GM21529 (cell line): ENCODE results near the gene PPFIA4.

Experiments used
- ATAC-seq: cut with Tn5 transposase; IDR thresholded peaks from one replicate; pipeline ENCODE4 v1.9.1; 2021; ENCODE audit not compliant: unreplicated experiment

Gene PPFIA4

DNA sequence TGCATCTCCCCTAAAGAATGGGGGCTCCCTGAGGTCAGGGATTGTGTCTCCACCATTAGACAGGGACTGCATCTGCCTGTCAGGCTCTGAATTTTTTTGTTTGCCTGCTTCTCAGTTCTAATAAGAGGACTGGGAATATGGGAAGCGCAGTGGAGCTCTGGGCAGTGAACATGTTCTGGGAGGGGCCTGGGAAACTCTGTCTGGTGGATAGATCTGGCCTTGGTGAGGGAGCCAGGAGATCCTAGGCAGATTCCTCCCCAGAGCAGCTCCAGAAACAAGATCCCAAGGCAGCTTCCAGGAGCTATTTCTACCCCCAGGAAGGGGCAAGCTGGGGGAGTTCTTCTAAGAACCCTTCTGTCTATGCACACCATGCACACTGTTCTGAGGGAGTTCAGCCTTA, 72.2 kb downstream of the PPFIA4 start:
- no peak for ATAC-seq

DNA sequence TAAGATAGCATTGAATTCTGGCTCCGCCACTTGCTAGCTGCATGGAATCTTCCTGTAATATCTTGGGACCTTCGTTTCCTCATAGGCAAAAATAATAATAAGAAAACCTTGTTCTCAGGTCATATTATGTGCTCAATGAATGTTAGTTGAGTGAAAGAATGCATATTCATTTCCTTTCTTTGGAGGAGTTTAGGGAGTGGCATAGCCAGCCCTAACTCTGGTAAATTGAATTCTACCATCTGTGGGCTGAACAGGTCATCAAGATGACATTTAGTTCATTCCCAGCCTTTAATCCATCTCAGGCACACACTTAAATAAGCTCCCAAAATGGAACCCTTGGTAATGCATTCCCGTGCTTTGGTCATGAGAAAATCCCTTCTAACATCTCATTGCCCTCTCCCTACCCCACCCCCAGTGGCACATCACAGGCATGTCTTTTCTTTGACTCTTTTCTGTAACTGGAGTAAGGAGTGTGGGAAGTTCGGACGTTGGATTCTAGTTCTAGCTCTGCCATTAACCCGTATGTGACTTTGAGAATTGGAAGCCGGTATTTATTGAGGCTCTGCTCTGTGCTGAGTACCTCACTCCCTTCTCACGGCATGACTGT, 72.7 kb downstream of the PPFIA4 start:
- no peak for ATAC-seq

DNA sequence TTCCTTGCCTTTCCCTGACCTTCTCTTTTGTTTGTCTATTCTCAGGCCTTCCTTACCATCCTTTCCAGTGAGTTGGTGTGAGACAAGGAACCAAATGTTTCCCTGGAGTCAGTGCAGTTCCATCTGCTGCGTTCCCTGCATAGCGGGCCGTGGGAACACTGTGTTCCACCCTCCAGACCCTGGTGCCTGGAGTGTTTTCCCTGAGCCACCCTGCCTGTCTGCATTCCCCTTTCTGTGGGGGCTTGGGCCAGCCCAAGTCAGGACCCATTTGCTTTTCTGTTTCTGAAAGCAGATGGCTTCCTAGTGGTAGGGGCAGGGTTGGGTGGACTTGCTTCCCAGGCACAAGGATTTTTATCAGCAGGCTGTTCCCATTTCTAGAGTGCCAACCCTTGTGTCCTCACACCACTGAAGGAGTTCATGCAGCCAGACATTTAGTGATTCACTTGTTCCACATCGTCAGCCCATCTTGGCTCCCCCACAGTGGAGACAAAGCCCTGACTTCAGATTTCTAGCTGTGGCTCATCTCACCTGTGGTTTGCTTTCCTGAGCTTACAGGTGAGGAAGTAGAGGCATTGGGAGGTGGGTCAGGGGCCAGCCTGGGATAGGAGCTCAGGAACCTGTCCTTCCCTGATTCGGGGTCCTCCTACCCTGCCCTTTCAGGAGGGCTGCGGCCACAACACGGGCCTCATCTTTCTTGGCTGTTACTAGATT, 73.7 kb downstream of the PPFIA4 start:
- ATAC-seq: no peak

DNA sequence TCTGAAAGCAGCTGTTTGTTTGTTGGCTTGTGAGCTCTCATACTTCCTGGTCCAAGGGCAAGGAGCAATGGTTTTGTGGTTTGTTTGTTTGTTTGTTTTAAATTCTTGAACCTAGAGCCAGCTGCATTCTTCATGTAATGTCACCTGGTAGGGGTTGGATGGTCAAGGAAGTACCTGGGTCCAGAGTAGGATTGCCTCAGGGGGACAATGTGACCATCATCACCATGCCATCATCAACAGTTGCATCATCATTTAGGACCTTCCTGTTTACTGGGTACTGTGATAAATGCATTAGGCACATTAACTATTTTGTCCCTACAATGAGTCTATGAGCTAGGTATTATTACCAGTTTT, 74.2 kb downstream of the PPFIA4 start:
- no peak for ATAC-seq

DNA sequence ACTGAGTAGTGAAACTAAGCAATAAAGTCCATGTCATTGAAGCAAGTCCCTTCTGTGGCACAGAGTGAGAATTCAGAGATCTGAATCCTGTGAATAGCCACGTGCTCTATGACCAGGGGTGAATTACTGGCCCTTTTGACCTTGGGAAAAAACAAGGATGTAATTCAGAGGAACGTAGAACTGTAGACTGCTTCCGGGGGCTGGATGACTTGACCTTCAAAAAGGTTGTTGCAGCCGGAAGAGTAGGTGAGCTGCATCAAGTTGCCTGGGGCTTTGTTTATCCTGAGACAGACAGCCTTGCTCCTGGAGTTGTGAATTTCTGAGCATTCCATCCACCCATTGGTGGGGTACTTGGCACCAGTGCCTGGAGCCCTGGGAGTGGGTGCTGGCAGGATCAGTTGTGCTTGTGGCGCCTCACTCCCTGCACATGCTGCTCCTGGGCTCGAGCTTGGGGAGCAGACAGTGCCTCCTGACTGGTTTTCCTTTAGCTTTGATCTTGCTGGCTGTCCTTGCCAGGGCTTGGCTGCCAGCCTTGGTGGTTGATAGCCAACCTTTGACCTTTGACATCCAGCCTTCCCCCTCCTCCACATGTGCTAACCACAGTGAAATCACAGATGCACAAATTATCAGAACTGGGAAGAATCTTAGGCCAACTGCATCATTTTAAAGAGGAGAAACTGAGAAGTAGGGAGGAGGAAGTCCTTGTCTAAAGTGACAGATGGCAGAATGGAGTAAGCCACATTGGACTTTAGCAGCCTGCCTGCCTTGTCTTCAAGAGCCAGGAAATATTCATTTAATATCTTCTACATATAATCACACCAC, 75.7 kb downstream of the PPFIA4 start:
- ATAC-seq: no peak

DNA sequence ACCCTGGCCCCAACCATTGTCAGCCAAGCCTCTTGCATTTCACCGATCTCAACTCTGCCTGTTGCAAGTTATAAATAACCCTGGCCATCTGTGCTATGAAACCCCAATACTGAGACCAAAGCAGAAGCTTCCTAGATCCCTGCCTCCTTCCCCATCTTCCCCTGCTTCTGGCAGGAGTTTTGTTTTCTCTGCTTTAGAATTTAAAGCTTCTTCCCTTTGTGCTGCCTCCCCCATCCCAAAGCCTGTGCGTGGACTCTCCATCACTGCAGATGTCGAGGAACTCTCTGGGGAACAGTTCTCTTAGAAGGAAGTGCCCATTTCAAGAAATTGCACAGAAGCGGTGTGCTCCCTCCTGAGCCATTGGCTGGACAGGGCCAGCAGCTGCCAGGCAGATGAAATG, 76.9 kb downstream of the PPFIA4 start:
- no peak for ATAC-seq

DNA sequence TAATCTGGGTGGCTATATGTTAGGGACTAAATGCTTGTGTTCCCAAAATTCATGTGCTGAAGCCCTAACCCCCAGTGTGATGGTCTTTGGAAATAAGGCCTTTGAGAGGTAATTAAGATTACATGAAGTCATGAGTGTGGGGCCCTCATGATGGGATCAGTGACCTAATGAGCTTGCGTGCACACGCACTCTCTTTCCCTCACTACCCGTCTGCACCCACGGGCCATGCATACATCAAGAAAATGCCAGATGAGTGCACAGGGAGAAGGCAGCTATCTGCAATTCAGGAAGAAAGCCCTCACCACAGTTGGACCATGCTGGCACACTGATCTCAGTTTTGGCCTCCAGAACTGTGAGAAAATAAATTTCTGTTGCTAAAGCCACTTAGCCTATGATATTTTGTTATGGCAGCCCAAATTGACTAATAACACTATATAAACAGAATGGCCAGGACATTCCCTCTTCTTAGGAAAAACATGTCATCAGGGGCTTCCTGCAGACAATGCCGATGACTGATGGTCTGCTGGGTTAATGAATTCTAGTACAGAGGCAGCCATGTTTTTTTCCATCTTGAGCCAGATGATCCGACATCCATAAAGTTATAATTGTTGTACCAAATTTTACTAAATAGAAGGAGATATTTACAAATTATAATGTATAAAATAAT, 77.7 kb downstream of the PPFIA4 start:
- no peak for ATAC-seq

DNA sequence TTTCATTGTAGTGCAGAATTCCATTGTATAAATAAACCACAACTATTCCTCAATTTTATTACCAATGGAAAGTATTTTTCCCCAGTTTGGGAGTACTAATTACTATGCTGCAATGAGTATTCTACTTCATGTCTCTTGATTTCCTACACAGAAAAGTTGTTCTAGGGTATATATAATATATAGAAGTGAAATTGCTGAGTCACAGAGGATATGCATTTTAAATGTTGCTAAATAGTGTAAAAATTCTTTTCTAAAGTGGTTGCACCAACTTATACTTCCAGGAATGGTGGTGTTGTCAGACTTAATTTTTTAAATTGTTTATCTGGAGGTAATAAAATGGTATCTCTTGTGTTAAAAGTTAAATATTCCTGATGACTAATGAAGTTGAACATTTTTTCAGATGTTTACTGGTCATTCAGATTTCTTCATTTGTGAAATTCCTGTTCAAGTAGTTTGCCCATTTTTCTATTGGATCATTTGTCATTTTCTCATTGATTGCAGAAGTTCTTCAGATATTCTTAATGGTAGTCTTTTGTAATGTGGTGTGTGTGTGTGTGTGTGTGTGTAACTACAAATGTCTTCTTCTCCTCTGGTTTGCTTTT, 78.6 kb downstream of the PPFIA4 start:
- ATAC-seq: no peak

DNA sequence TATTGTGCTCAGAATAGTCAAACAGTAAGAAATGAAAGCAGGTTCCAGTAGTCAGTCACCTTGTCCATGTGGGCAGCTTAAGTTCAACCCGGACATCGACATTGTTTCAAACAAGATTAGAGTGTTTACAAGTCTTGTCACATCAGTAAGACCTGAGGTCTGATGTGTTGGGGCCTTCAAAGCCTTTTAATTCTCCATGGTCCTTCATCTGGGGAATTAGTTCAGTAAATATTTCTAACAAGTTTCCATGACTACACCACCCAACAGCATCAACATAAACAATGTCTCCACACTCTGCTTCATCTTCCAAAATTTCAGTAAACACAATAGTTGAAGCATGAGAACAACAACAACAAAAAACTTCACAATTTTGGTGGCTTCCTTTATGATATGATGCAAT, 86.2 kb downstream of the PPFIA4 start:
- ATAC-seq: no peak

DNA sequence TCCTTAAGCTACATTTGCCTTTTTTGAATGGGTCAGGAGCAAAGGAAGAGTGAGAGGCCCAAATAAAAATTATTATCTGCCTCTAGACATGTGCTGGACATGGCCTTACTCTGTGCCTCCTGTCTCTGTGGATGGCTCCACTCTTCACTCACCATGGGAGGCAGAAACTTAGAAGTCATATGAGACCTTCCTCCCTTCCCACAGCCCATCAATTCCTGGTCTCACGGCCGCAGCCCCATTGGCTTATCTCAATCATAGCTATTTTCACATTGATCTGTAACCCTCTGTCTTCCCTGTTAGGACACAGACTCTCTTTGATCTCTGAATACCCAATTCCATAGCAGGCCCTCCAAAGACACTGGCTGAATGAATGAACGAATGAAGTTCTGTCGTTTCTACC, 87.0 kb downstream of the PPFIA4 start:
- no peak for ATAC-seq

DNA sequence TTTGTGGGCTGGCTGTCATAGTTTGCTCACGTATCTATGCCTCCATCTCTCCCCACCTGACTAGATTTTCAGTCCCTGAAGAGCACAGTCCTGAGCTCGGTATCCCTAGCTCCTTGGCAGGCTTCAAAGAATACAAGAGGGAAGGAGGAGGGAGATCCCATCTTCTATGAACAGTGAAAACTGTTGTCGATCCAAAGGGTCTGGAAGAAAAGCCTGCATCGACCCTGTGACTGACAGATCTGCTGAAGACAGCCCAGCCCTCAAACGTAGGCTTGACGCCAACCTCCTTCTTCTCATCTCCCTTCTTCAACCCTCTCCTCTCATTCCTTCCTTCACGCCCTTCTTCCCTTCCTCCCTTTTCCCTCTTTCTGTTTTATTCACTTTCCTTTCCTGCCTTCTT, 87.9 kb downstream of the PPFIA4 start:
- ATAC-seq: no peak

DNA sequence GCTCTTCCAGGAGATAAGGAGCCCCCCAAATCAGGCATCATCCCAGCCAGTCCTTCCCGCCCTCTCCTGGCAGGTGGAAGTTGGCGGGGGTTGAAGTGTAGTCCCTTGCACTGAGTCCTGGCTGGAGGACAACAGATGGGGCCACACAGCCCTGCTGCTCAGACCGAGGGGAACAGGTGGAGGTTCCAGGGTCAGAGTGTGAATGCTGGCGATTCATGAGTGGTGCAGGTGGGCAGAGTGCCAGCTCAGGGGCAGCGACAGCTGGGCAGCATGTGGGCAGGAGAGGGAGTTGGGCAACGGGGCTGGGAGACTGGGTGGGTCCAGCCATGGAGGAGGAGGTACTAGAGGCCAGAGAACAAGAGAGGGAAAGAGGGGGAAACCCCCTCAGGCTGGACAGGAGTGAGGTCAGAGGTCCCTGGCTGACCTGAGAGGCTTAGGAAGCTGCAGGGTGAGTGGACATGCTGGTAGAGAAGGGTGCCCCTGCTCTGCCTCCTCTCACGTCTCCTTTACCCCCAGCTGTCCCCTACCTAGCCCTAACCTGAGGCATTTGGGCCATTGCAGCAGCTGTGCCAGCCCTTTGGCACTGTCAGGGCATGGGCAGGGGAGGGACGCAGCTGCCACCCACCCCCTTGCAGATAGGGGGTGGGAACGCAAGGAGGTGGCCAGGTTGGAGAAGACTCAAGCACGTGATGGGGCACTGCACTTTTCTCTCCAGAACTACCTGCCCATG, 90.0 kb downstream of the PPFIA4 start:
- no peak for ATAC-seq

DNA sequence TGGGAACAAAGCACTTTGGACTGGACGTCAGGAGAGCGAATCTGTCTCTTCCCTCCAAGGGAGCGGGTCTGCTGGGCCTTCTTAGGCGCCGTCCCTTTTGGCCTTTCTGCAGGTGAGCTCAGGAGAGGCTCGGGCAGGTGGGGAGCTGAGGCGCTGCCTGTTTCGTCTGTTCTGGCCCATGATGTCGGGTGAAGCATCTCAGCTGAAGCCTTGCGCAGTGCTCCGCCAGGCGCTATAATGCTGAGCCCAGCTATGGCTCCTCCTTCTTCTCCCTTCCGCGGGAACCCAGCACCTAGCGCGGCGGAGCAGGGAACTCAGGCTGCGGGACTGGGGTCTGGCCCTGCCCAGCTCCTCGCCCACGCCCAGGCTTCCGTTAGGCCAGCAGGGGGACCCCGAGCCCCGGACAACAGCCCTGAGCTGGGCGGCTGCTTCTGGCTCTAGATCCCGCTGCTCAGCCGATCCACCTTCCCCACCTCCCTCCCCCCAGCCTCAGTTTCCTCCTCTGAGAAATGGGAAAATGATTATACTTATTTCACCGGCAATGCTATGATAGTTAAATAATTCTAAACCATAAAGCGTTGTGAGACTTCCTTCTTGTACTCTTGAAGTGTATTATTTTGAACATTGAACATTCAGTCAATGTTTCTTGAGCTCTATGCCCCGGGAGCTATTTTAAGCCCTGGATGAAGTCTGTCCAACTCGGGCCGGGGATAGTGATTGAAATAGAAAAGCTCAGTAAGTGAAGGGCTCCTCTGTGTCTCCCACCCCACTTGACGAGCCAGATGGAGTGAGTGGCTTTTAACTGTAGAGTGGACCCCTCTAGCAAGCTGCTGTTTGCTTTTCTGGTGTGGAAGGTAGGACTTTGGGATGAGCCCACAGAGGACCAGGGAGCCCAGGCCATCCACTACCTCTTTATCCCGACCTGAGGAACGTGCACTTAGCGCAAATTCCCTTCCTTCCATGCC, 91.6 kb downstream of the PPFIA4 start:
- ATAC-seq: no peak

DNA sequence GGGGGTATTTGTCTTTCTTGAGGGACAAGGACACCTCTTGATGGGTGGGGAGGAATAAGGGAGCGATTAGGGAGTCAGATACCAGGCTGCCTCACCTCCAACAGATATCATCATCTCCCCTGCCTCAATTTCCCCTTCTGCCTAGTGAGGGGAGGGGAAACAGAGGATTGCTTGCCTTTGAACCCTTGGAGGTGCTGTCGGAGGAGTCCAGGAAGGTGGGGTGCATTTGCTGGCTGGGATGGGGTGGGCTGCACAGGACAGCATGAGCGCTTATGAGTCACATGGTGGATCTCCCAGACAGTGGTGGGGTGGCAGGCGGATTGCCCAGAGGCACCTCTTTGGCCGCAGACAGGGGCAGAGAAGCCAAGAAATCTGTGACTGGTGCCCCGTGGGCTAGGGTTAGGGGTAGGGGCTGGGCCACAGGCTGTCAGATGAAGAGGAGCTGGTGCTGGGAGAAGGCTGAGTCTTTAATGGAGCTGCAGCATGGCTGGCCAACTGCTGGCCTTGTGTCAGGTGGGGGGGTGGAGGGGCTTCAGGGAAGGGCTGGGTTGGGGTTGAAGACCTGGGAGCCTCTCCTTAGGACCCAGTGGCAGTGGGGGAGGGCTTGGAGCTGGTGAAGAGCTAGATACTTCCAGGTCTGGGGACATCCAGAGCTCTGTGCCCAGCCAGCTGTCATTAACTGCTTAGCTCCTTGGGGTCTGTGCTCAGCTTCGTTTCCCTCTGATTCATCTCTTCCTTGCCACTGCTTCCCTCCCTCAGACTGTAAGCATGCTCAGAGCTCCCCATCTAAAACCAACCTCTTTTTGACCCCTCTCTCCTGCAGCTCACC, 94.2 kb downstream of the PPFIA4 start:
- ATAC-seq: no peak

DNA sequence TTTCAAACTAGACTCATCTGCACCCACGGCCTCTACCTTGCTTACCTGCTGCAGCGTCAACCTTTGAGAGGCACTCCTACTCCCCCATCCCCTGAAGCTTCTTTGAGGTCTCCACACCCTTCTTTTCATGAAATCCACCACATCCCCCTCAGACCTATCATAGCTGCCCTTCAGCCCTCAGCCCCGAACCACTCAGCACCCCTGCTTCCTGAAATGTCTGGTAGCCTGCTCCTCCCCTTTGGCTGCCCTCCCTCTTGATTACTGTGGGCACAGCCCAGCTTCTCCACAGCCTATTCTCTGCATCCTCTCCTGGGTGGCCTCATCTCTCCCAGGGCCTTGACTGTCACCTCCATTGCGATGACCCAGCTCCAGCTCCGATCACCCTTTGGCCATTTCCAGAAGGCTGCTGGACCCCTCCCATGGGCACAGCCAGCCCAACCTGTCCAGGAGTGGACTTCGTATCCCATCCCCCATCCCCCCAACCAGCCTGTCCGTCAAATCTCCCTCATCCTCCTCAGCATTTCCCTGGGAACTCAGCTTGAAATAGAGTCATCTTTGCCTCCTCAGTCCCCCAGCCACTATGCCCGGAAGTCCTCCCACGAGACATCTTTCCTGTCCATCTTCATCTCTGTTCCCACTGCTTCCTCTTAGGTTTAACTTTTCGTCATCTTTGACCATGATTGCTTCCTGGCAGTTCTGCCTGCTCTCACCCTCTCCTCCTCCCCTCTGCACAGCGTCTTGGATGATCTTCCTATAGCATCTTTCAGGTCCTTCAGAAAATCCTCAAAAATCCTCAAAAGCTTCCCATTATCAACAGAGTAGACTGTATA, 95.1 kb downstream of the PPFIA4 start:
- ATAC-seq: no peak

DNA sequence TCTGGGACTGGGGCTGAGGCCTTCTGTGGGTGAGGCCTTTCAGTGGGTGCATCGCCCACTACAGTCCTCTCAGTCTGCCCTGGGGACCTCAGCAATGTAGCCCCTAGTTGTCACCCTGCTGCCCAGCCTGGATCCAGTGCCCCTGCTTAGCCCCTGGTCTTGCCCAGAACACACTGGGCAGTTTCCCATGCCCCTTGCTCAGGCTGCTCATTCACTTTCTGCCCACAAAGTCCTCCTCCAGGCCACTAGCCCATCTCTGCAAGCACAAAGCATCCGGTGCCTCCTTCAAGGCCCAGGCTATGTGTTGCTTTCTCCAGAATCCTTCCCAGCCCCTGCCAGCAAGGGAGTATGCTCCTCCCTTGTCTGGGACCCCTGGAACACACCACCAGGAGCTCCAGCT, 95.9 kb downstream of the PPFIA4 start:
- ATAC-seq: no peak

DNA sequence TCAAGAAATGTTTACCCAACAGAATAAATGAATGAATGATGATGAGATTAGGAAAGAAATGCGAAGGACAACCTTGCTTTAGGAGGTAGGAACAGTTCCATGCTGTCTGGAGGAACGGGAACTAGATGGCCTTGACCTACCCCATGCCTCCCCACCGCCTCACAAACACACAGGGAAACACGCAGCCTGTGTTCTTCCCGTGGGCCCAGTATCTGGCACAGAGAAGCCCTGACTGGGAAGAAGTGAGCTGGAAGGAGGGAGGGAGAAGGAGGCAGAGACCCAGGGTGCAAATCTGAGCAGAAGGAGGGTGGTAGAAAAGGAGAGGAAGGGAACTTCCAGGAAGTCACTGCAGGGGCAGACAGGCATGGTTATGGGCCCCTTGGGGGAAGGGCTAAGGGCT, 97.7 kb downstream of the PPFIA4 start:
- no peak for ATAC-seq
